Measurements from ENCODE around the gene PRR29. TPM values are rescaled to one million over a fixed set of nuclear protein-coding genes. Genes with fewer than 3 reads are reported as not detected.
A peak's percentile ranks its signal among the peaks of the same experiment; 100 is the strongest.
"Not testable (repeated sequence)": the region's sequence is repeated elsewhere in the genome, so short reads cannot be mapped to it uniquely, and the experiment has no call there.

Gene PRR29
- total and polyA plus RNA-seq, 2 donors, result 0.34 to 0.42 TPM

GRCh38 chr17:64006361-64007088 lies 8.4 kb downstream of the PRR29 start:
- no peak for DNase-seq (ENCODE audit: extremely low spot score)
- Histone ChIP-seq H3K4me3 (ENCODE audit: low read depth, low read length) (no peak overlapping the region), H3K36me3 (ENCODE audit: insufficient read depth) (no peaks in the 10 kb centered on the region), H3K27ac (ENCODE audit: low read depth) (no peak overlapping the region), H3K4me1 (ENCODE audit: insufficient read depth) (no peaks in the 10 kb centered on the region)
- WGBS, result 68% methylated on average over 13 of the region's 13 CpGs

GRCh38 chr17:64007089-64007837 lies 9.1 kb downstream of the PRR29 start:
- not testable (repeated sequence) for H3K4me3 ChIP-seq (ENCODE audit: low read depth, low read length); H3K36me3 ChIP-seq (ENCODE audit: insufficient read depth); DNase-seq (ENCODE audit: extremely low spot score); H3K4me1 ChIP-seq (ENCODE audit: insufficient read depth); H3K27ac ChIP-seq (ENCODE audit: low read depth)
- 91% methylated on average over 5 of the region's 5 CpGs for WGBS

- DNase-seq (ENCODE audit: extremely low spot score), result no peak
- no peak overlapping the region for H3K27ac ChIP-seq (ENCODE audit: low read depth)
- H3K4me1 ChIP-seq (ENCODE audit: insufficient read depth), result no peaks in the 10 kb centered on the region
- 64% methylated on average over 5 of the region's 5 CpGs for WGBS
- no peak overlapping the region for H3K4me3 ChIP-seq (ENCODE audit: low read depth, low read length)
- H3K36me3 ChIP-seq (ENCODE audit: insufficient read depth), result no peaks in the 10 kb centered on the region
These were observed 9.7 kb downstream of the PRR29 start for GRCh38 chr17:64007838-64008282.

- H3K36me3 ChIP-seq (ENCODE audit: insufficient read depth), result no peaks in the 10 kb centered on the region
- H3K27ac ChIP-seq (ENCODE audit: low read depth), result no peak overlapping the region
- DNase-seq (ENCODE audit: extremely low spot score), result no peak
- no peak overlapping the region for H3K4me3 ChIP-seq (ENCODE audit: low read depth, low read length)
- 82% methylated on average over 5 of the region's 5 CpGs for WGBS
- no peaks in the 10 kb centered on the region for H3K4me1 ChIP-seq (ENCODE audit: insufficient read depth)
These were observed 10.2 kb downstream of the PRR29 start for GRCh38 chr17:64008346-64008745.

- Histone ChIP-seq H3K36me3 (ENCODE audit: insufficient read depth) (no peaks in the 10 kb centered on the region), H3K4me1 (ENCODE audit: insufficient read depth) (no peaks in the 10 kb centered on the region), H3K4me3 (ENCODE audit: low read depth, low read length) (no peak overlapping the region), H3K27ac (ENCODE audit: low read depth) (no peak overlapping the region)
- DNase-seq (ENCODE audit: extremely low spot score), result no peak
- 66% methylated on average over 4 of the region's 4 CpGs for WGBS
These were observed 10.7 kb downstream of the PRR29 start for GRCh38 chr17:64008830-64009229.

GRCh38 chr17:64009571-64010402 lies 11.6 kb downstream of the PRR29 start:
- 62% methylated on average over 8 of the region's 8 CpGs for WGBS
- Histone ChIP-seq H3K36me3 (ENCODE audit: insufficient read depth) (no peaks in the 10 kb centered on the region), H3K27ac (ENCODE audit: low read depth) (peak overlapping the region; percentile 65)

GRCh38 chr17:64015447-64015846 lies 17.3 kb downstream of the PRR29 start:
- WGBS, result 93% methylated on average over 6 of the region's 6 CpGs

More at GRCh38 chr17:64009571-64010402, 11.6 kb downstream of the PRR29 start:
- Histone ChIP-seq H3K4me3 (ENCODE audit: low read depth, low read length) (no peak overlapping the region), H3K4me1 (ENCODE audit: insufficient read depth) (no peaks in the 10 kb centered on the region)
- DNase-seq (ENCODE audit: extremely low spot score), result no peak

GRCh38 chr17:64016231-64016784 lies 18.2 kb downstream of the PRR29 start:
- no peaks in the 10 kb centered on the region for H3K36me3 ChIP-seq (ENCODE audit: insufficient read depth)
- no peak overlapping the region for H3K27ac ChIP-seq (ENCODE audit: low read depth)
- H3K4me1 ChIP-seq (ENCODE audit: insufficient read depth), result no peaks in the 10 kb centered on the region
- H3K4me3 ChIP-seq (ENCODE audit: low read depth, low read length), result no peak overlapping the region
- no peak for DNase-seq (ENCODE audit: extremely low spot score)
- WGBS, result 40% methylated on average over 5 of the region's 5 CpGs

More at GRCh38 chr17:64015447-64015846, 17.3 kb downstream of the PRR29 start:
- Histone ChIP-seq H3K36me3 (ENCODE audit: insufficient read depth) (no peaks in the 10 kb centered on the region), H3K4me1 (ENCODE audit: insufficient read depth) (no peaks in the 10 kb centered on the region), H3K27ac (ENCODE audit: low read depth) (no peak overlapping the region), H3K4me3 (ENCODE audit: low read depth, low read length) (no peak overlapping the region)
- no peak for DNase-seq (ENCODE audit: extremely low spot score)

- no peak overlapping the region for H3K27ac ChIP-seq (ENCODE audit: low read depth)
- no peak for DNase-seq (ENCODE audit: extremely low spot score)
- H3K36me3 ChIP-seq (ENCODE audit: insufficient read depth), result no peaks in the 10 kb centered on the region
- WGBS, result 74% methylated on average over 3 of the region's 3 CpGs
- no peak overlapping the region for H3K4me3 ChIP-seq (ENCODE audit: low read depth, low read length)
- H3K4me1 ChIP-seq (ENCODE audit: insufficient read depth), result no peaks in the 10 kb centered on the region
These were observed 18.8 kb downstream of the PRR29 start for GRCh38 chr17:64016974-64017373.

- no peak for DNase-seq (ENCODE audit: extremely low spot score)
- Histone ChIP-seq H3K4me3 (ENCODE audit: low read depth, low read length) (no peak overlapping the region), H3K4me1 (ENCODE audit: insufficient read depth) (no peaks in the 10 kb centered on the region), H3K36me3 (ENCODE audit: insufficient read depth) (no peaks in the 10 kb centered on the region), H3K27ac (ENCODE audit: low read depth) (no peak overlapping the region)
- 81% methylated on average over 2 of the region's 2 CpGs for WGBS
These were observed 19.3 kb downstream of the PRR29 start for GRCh38 chr17:64017381-64017980.

- H3K36me3 ChIP-seq (ENCODE audit: insufficient read depth); H3K27ac ChIP-seq (ENCODE audit: low read depth); DNase-seq (ENCODE audit: extremely low spot score); H3K4me1 ChIP-seq (ENCODE audit: insufficient read depth): not testable (repeated sequence)
- 76% methylated on average over 9 of the region's 9 CpGs for WGBS
- H3K4me3 ChIP-seq (ENCODE audit: low read depth, low read length), result peak overlapping the region; percentile 39
These were observed 21.4 kb downstream of the PRR29 start for GRCh38 chr17:64019551-64019961.

- WGBS, result 20% methylated on average over 23 of the region's 23 CpGs
- H3K4me1 ChIP-seq (ENCODE audit: insufficient read depth), result no peaks in the 10 kb centered on the region
- peak within 1 kb of the TSS; percentile 39 for H3K4me3 ChIP-seq (ENCODE audit: low read depth, low read length)
- peak within 1 kb of the TSS; percentile 63 for H3K27ac ChIP-seq (ENCODE audit: low read depth)
- no peaks in the 10 kb centered on the region for H3K36me3 ChIP-seq (ENCODE audit: insufficient read depth)
- DNase-seq (ENCODE audit: extremely low spot score), result no peak
These were observed 22.1 kb downstream of the PRR29 start, which contains the start of gene ICAM2 for GRCh38 chr17:64020056-64020766. TSS of gene ICAM2 (minus strand) at chr17:64020633. CDS start at chr17:64006691, 13,942 bp downstream.
